Measurements from ENCODE around the gene CACNA1G. TPM values are rescaled to one million over a fixed set of nuclear protein-coding genes. Genes with fewer than 3 reads are reported as not detected.

CACNA1G gene
- total RNA-seq, 1 donor from 2014 or later, result 0.27 TPM

- Histone ChIP-seq H2AFZ (ENCODE audit: low read depth, low read length) (no peak overlapping the region), H3K4me3 (ENCODE audit: insufficient read depth, low read depth, low read length) (no peak overlapping the region), H3K9ac (ENCODE audit: low read length) (no peak overlapping the region), H3K4me2 (ENCODE audit: low read length) (no peak overlapping the region), H3K27ac (ENCODE audit: low read depth, low read length) (no peak overlapping the region), H3K27me3 (ENCODE audit: insufficient read depth, low read length) (no peaks in the 10 kb centered on the region), H3K4me1 (ENCODE audit: insufficient read depth, low read length) (peaks cover 40% of the 10 kb centered on the region), H3K9me3 (ENCODE audit: insufficient read depth, low read depth, low read length) (no peaks in the 10 kb centered on the region), H4K20me1 (ENCODE audit: insufficient read depth, low read length) (no peaks in the 10 kb centered on the region), H3K79me2 (ENCODE audit: insufficient read depth, low read length) (no peaks in the 10 kb centered on the region), H3K36me3 (ENCODE audit: insufficient read depth, low read length) (no peaks in the 10 kb centered on the region)
- peaks cover 5% of the 10 kb centered on the region for H3K36me3 Mint-ChIP-seq (ENCODE audit: low read depth, unreplicated experiment)
- no peak for TF ChIP-seq CTCF (IDR thresholded peaks at IDR 0.05; ENCODE audit: insufficient read depth, low read depth, low read length)
- TF ChIP-seq EZH2 (IDR thresholded peaks at IDR 0.05; ENCODE audit: insufficient read depth, low read length), result no peak
- FAIRE-seq (no peak), DNase-seq (ENCODE audit: low read depth) (no peak)
- no peak overlapping the region for H3K4me3 Mint-ChIP-seq (ENCODE audit: unreplicated experiment)
- H3K27ac Mint-ChIP-seq (ENCODE audit: unreplicated experiment), result no peak overlapping the region
- peaks cover 3% of the 10 kb centered on the region for H3K9me3 Mint-ChIP-seq (ENCODE audit: unreplicated experiment)
- H3K27me3 Mint-ChIP-seq (ENCODE audit: low read depth, unreplicated experiment), result peaks cover 9% of the 10 kb centered on the region
- peaks cover 25% of the 10 kb centered on the region for H3K4me1 Mint-ChIP-seq (ENCODE audit: low read depth, unreplicated experiment)
Observed at GRCh38 chr17:50664788-50665458, 104.4 kb downstream of the CACNA1G start.

GRCh38 chr17:50665838-50666237 is 105.3 kb downstream of the CACNA1G start:
- H3K9ac ChIP-seq (ENCODE audit: low read length), result no peak overlapping the region
- H3K4me3 Mint-ChIP-seq (ENCODE audit: unreplicated experiment), result peak overlapping the region; percentile 54
- H3K27ac Mint-ChIP-seq (ENCODE audit: unreplicated experiment), result no peak overlapping the region
- H2AFZ ChIP-seq (ENCODE audit: low read depth, low read length), result no peak overlapping the region
- peaks cover 3% of the 10 kb centered on the region for H3K9me3 Mint-ChIP-seq (ENCODE audit: unreplicated experiment)
- no peaks in the 10 kb centered on the region for H3K36me3 ChIP-seq (ENCODE audit: insufficient read depth, low read length)
- H3K79me2 ChIP-seq (ENCODE audit: insufficient read depth, low read length), result no peaks in the 10 kb centered on the region
- peaks cover 7% of the 10 kb centered on the region for H3K27me3 Mint-ChIP-seq (ENCODE audit: low read depth, unreplicated experiment)
- peaks cover 31% of the 10 kb centered on the region for H3K4me1 ChIP-seq (ENCODE audit: insufficient read depth, low read length)
- no peak for FAIRE-seq
- no peaks in the 10 kb centered on the region for H4K20me1 ChIP-seq (ENCODE audit: insufficient read depth, low read length)
- TF ChIP-seq CTCF (IDR thresholded peaks at IDR 0.05; ENCODE audit: insufficient read depth, low read depth, low read length), result no peak
- TF ChIP-seq EZH2 (IDR thresholded peaks at IDR 0.05; ENCODE audit: insufficient read depth, low read length), result no peak
- H3K36me3 Mint-ChIP-seq (ENCODE audit: low read depth, unreplicated experiment), result peaks cover 5% of the 10 kb centered on the region
- H3K9me3 ChIP-seq (ENCODE audit: insufficient read depth, low read depth, low read length), result no peaks in the 10 kb centered on the region
- peaks cover 25% of the 10 kb centered on the region for H3K4me1 Mint-ChIP-seq (ENCODE audit: low read depth, unreplicated experiment)
- no peak for DNase-seq (ENCODE audit: low read depth)
- H3K4me3 ChIP-seq (ENCODE audit: insufficient read depth, low read depth, low read length), result no peak overlapping the region
- H3K4me2 ChIP-seq (ENCODE audit: low read length), result no peak overlapping the region
- H3K27me3 ChIP-seq (ENCODE audit: insufficient read depth, low read length), result no peaks in the 10 kb centered on the region
- H3K27ac ChIP-seq (ENCODE audit: low read depth, low read length), result no peak overlapping the region

- no peaks in the 10 kb centered on the region for H3K9me3 ChIP-seq (ENCODE audit: insufficient read depth, low read depth, low read length)
- H2AFZ ChIP-seq (ENCODE audit: low read depth, low read length), result no peak overlapping the region
- peaks cover 3% of the 10 kb centered on the region for H3K9me3 Mint-ChIP-seq (ENCODE audit: unreplicated experiment)
- H3K27me3 Mint-ChIP-seq (ENCODE audit: low read depth, unreplicated experiment), result peaks cover 7% of the 10 kb centered on the region
- H3K27ac Mint-ChIP-seq (ENCODE audit: unreplicated experiment), result no peak overlapping the region
- H3K4me2 ChIP-seq (ENCODE audit: low read length), result no peak overlapping the region
- no peak overlapping the region for H3K9ac ChIP-seq (ENCODE audit: low read length)
- no peak for TF ChIP-seq CTCF (IDR thresholded peaks at IDR 0.05; ENCODE audit: insufficient read depth, low read depth, low read length)
- TF ChIP-seq EZH2 (IDR thresholded peaks at IDR 0.05; ENCODE audit: insufficient read depth, low read length), result no peak
- peaks cover 26% of the 10 kb centered on the region for H3K4me1 ChIP-seq (ENCODE audit: insufficient read depth, low read length)
- H4K20me1 ChIP-seq (ENCODE audit: insufficient read depth, low read length), result no peaks in the 10 kb centered on the region
- no peaks in the 10 kb centered on the region for H3K79me2 ChIP-seq (ENCODE audit: insufficient read depth, low read length)
- FAIRE-seq (no peak), DNase-seq (ENCODE audit: low read depth) (no peak)
- H3K4me1 Mint-ChIP-seq (ENCODE audit: low read depth, unreplicated experiment), result peaks cover 24% of the 10 kb centered on the region
- peaks cover 5% of the 10 kb centered on the region for H3K36me3 Mint-ChIP-seq (ENCODE audit: low read depth, unreplicated experiment)
- H3K36me3 ChIP-seq (ENCODE audit: insufficient read depth, low read length), result no peaks in the 10 kb centered on the region
- H3K4me3 Mint-ChIP-seq (ENCODE audit: unreplicated experiment), result no peak overlapping the region
- no peak overlapping the region for H3K4me3 ChIP-seq (ENCODE audit: insufficient read depth, low read depth, low read length)
- no peak overlapping the region for H3K27ac ChIP-seq (ENCODE audit: low read depth, low read length)
- H3K27me3 ChIP-seq (ENCODE audit: insufficient read depth, low read length), result no peaks in the 10 kb centered on the region
Observed at GRCh38 chr17:50666316-50666715, 105.8 kb downstream of the CACNA1G start.
